Neural progenitor cell (in vitro differentiated cells): ENCODE results near the gene TTC9. TPM values are rescaled to one million over a fixed set of nuclear protein-coding genes. Genes with fewer than 3 reads are reported as not detected.

Experiments used
- DNase-seq: peaks from one replicate; pipeline ENCODE4 v3.0.0-alpha.2; 2016; ENCODE audit warnings: low spot score
- H2AFZ ChIP-seq: fragments of 200-600 bp; sonication (generic); replicated peaks from 2 replicates; pipeline ENCODE4 v1.6.1; 2016; ENCODE audit warnings: antibody characterized with exemption
- H3F3A ChIP-seq: fragments of 200-600 bp; sonication (generic); 2 replicates; pipeline ENCODE4 v1.6.1; 2016; ENCODE audit warnings: antibody characterized with exemption, low read depth
- H3K27ac ChIP-seq: fragments of 200-600 bp; sonication (generic); 2 replicates; pipeline ENCODE4 v1.5.1; 2016; ENCODE audit warnings: mild to moderate bottlenecking
- H3K27me3 ChIP-seq: fragments of 200-600 bp; sonication (generic); 2 replicates; pipeline ENCODE4 v1.6.1; 2016; ENCODE audit warnings: mild to moderate bottlenecking, moderate library complexity
- H3K36me3 ChIP-seq: fragments of 200-600 bp; sonication (generic); 2 replicates; pipeline ENCODE4 v1.5.1; 2016
- H3K4me1 ChIP-seq: fragments of 200-600 bp; sonication (generic); 2 replicates; pipeline ENCODE4 v1.6.1; 2016; ENCODE audit warnings: mixed run types
- H3K4me2 ChIP-seq: fragments of 200-600 bp; sonication (generic); 2 replicates; pipeline ENCODE4 v1.6.1; 2016
- H3K4me3 ChIP-seq: fragments of 200-600 bp; sonication (generic); 2 replicates; pipeline ENCODE4 v1.5.1; 2016
- H3K79me2 ChIP-seq: fragments of 200-600 bp; sonication (generic); 2 replicates; pipeline ENCODE4 v1.6.1; 2016; ENCODE audit warnings: low read depth
- H3K9ac ChIP-seq: fragments of 200-600 bp; sonication (generic); 2 replicates; pipeline ENCODE4 v1.6.1; 2016
- H3K9me3 ChIP-seq: fragments of 200-600 bp; sonication (generic); 2 replicates; pipeline ENCODE4 v1.5.1; 2016; ENCODE audit warnings: low read depth
- H4K20me1 ChIP-seq: fragments of 200-600 bp; sonication (generic); 2 replicates; pipeline ENCODE4 v1.6.1; 2016; ENCODE audit warnings: low read depth
- H3K27ac Mint-ChIP-seq: 3 replicates; pipeline ENCODE4 v1.8.0; 2021; ENCODE audit warnings: mixed read lengths
- H3K27me3 Mint-ChIP-seq: 2 replicates; pipeline ENCODE4 v1.8.0; 2022; ENCODE audit warnings: low read depth, mild to moderate bottlenecking, inconsistent platforms, moderate library complexity, mixed read lengths; ENCODE audit not compliant: insufficient read depth
- H3K36me3 Mint-ChIP-seq: 3 replicates; pipeline ENCODE4 v1.8.0; 2021; ENCODE audit warnings: mixed read lengths
- H3K4me1 Mint-ChIP-seq: 3 replicates; pipeline ENCODE4 v1.8.0; 2021; ENCODE audit warnings: mixed read lengths
- H3K4me3 Mint-ChIP-seq: 3 replicates; pipeline ENCODE4 v1.8.0; 2021; ENCODE audit warnings: mild to moderate bottlenecking, moderate library complexity, mixed read lengths
- H3K9me3 Mint-ChIP-seq: 3 replicates; pipeline ENCODE4 v1.8.0; 2020; ENCODE audit warnings: mixed read lengths
- CTCF ChIP-seq: fragments of 200-600 bp; sonication (generic); IDR thresholded peaks from 2 replicates; pipeline ENCODE4 v1.5.1; 2017; ENCODE audit warnings: antibody characterized with exemption, mild to moderate bottlenecking
- EZH2 ChIP-seq: fragments of 200-600 bp; sonication (generic); IDR thresholded peaks from 2 replicates; pipeline ENCODE4 v1.6.1; 2017; ENCODE audit warnings: antibody characterized with exemption, mild to moderate bottlenecking, moderate library complexity
- EZH2phosphoT487 ChIP-seq: fragments of 200-600 bp; sonication (generic); IDR thresholded peaks from 2 replicates; pipeline ENCODE4 v1.6.1; 2017; ENCODE audit warnings: antibody characterized with exemption
- total RNA-seq: library from RNA; depleted of rRNA; stranded (reverse); fragments of >200 nt; gene quantifications from 2 replicates; pipeline ENCODE4 v1.2.3, GENCODE V29; 2015; ENCODE audit warnings: low replicate concordance

Gene TTC9
- total RNA-seq, 1 donor from 2014 or later, result 3.5 TPM

GRCh38 chr14:70680748-70681147, 39.0 kb downstream of the TTC9 start:
- no peak for DNase-seq
- H3K27ac Mint-ChIP-seq, result no peak overlapping the region
- no peaks in the 10 kb centered on the region for H3K4me1 Mint-ChIP-seq
- no peaks in the 10 kb centered on the region for H3K27me3 Mint-ChIP-seq
- TF ChIP-seq EZH2, result no peak
- no peak for TF ChIP-seq CTCF
- TF ChIP-seq EZH2phosphoT487, result no peak
- H3K9ac ChIP-seq, result no peak overlapping the region
- H3K4me3 ChIP-seq, result no peak overlapping the region
- no peaks in the 10 kb centered on the region for H3K9me3 Mint-ChIP-seq
- H3K9me3 ChIP-seq, result no peaks in the 10 kb centered on the region
- peaks cover 8% of the 10 kb centered on the region for H3K4me1 ChIP-seq
- no peak overlapping the region for H3K27ac ChIP-seq
- H4K20me1 ChIP-seq, result no peaks in the 10 kb centered on the region
- H3K36me3 Mint-ChIP-seq, result peaks cover under 1% of the 10 kb centered on the region
- no peaks in the 10 kb centered on the region for H3K36me3 ChIP-seq
- no peak overlapping the region for H2AFZ ChIP-seq
- H3K27me3 ChIP-seq, result no peaks in the 10 kb centered on the region
- no peaks in the 10 kb centered on the region for H3F3A ChIP-seq
- no peak overlapping the region for H3K4me2 ChIP-seq
- no peaks in the 10 kb centered on the region for H3K79me2 ChIP-seq
- H3K4me3 Mint-ChIP-seq, result no peak overlapping the region

- H2AFZ ChIP-seq, result no peak overlapping the region
- no peak for DNase-seq
- H3K27me3 Mint-ChIP-seq, result no peaks in the 10 kb centered on the region
- no peak overlapping the region for H3K27ac Mint-ChIP-seq
- H3K4me3 ChIP-seq, result no peak overlapping the region
- no peak overlapping the region for H3K27ac ChIP-seq
- no peaks in the 10 kb centered on the region for H3K9me3 ChIP-seq
- H3K79me2 ChIP-seq, result no peaks in the 10 kb centered on the region
- no peaks in the 10 kb centered on the region for H4K20me1 ChIP-seq
- no peak overlapping the region for H3K4me2 ChIP-seq
- H3K36me3 ChIP-seq, result no peaks in the 10 kb centered on the region
- H3K9ac ChIP-seq, result no peak overlapping the region
- no peaks in the 10 kb centered on the region for H3K36me3 Mint-ChIP-seq
- no peaks in the 10 kb centered on the region for H3F3A ChIP-seq
- peaks cover 2% of the 10 kb centered on the region for H3K4me1 Mint-ChIP-seq
- no peak for TF ChIP-seq EZH2phosphoT487
- TF ChIP-seq CTCF, result no peak
- no peak for TF ChIP-seq EZH2
- H3K27me3 ChIP-seq, result no peaks in the 10 kb centered on the region
- no peaks in the 10 kb centered on the region for H3K9me3 Mint-ChIP-seq
- peaks cover 11% of the 10 kb centered on the region for H3K4me1 ChIP-seq
- H3K4me3 Mint-ChIP-seq, result no peak overlapping the region
Measured at GRCh38 chr14:70683983-70684382, 42.3 kb downstream of the TTC9 start.

- no peaks in the 10 kb centered on the region for H4K20me1 ChIP-seq
- no peaks in the 10 kb centered on the region for H3F3A ChIP-seq
- H3K9me3 ChIP-seq, result no peaks in the 10 kb centered on the region
- H3K4me2 ChIP-seq, result peak overlapping the region; percentile 19
- peaks cover 11% of the 10 kb centered on the region for H3K4me1 ChIP-seq
- no peaks in the 10 kb centered on the region for H3K79me2 ChIP-seq
- H2AFZ ChIP-seq, result peak overlapping the region; percentile 54
- H3K4me3 ChIP-seq, result no peak overlapping the region
- H3K36me3 ChIP-seq, result no peaks in the 10 kb centered on the region
- no peaks in the 10 kb centered on the region for H3K27me3 ChIP-seq
- Mint-ChIP-seq H3K9me3 (no peaks in the 10 kb centered on the region), H3K27ac (no peak overlapping the region), H3K4me3 (no peak overlapping the region), H3K36me3 (no peaks in the 10 kb centered on the region), H3K27me3 (no peaks in the 10 kb centered on the region), H3K4me1 (peaks cover 2% of the 10 kb centered on the region)
- peak; percentile 36 for DNase-seq
- H3K27ac ChIP-seq, result no peak overlapping the region
- H3K9ac ChIP-seq, result no peak overlapping the region
- TF ChIP-seq EZH2, result no peak
- no peak for TF ChIP-seq EZH2phosphoT487
- no peak for TF ChIP-seq CTCF
Measured at GRCh38 chr14:70685474-70686197, 43.9 kb downstream of the TTC9 start.
